HepG2 (cell line): ENCODE measurements around the gene ACOT8. TPM values are rescaled to one million over a fixed set of nuclear protein-coding genes. Genes with fewer than 3 reads are reported as not detected.

Experiments used
- EED ChIP-seq: sonication (generic); formaldehyde crosslinking; IDR thresholded peaks from 2 replicates; pipeline ENCODE4 v1.5.0; 2020; ENCODE audit warnings: mild to moderate bottlenecking, missing genetic modification reagents
- KDM3A ChIP-seq: IDR thresholded peaks from 2 replicates; pipeline ENCODE4 v1.6.1; 2018; ENCODE audit warnings: low read depth, missing compliant biosample characterization
- MAFK ChIP-seq, 2 experiments: IDR thresholded peaks in 1 of 2; conservative IDR thresholded peaks in 1 of 2; 2 replicates each; pipeline ENCODE4 v1.6.1; 2011; ENCODE audit warnings: improper control_type of control experiment in 2 of 2, low read length in 2 of 2
- MTERF4 ChIP-seq: sonication (generic); formaldehyde crosslinking; IDR thresholded peaks from 2 replicates; pipeline ENCODE4 v1.8.0; 2023; ENCODE audit warnings: mild to moderate bottlenecking, missing genetic modification reagents
- PATZ1 ChIP-seq: sonication (generic); formaldehyde crosslinking; IDR thresholded peaks from 2 replicates; pipeline ENCODE4 v1.4.0; 2020; ENCODE audit warnings: missing genetic modification reagents
- TCF7L2 ChIP-seq: IDR thresholded peaks from 2 replicates; pipeline ENCODE4 v1.6.1; 2011; ENCODE audit warnings: mild to moderate bottlenecking, low read depth, low read length, moderate library complexity
- USF2 ChIP-seq, 2 experiments: sonication (generic) in 1 of 2; formaldehyde crosslinking in 1 of 2; IDR thresholded peaks; 2 replicates each; pipeline versions ENCODE4 v1.5.1 to v1.6.1; 2011 to 2020; ENCODE audit warnings: borderline replicate concordance in 1 of 2, low read depth in 1 of 2, low read length in 1 of 2, mild to moderate bottlenecking in 1 of 2, missing genetic modification reagents in 1 of 2, moderate library complexity in 1 of 2
- ZNF407 ChIP-seq: sonication (generic); formaldehyde crosslinking; IDR thresholded peaks from one replicate; pipeline ENCODE4 v1.5.1; 2020; ENCODE audit warnings: mild to moderate bottlenecking, missing genetic modification reagents; ENCODE audit errors: not compliant biosample characterization
- ZNF607 ChIP-seq: sonication (generic); formaldehyde crosslinking; IDR thresholded peaks from 2 replicates; pipeline ENCODE4 v1.5.1; 2020; ENCODE audit warnings: missing genetic modification reagents, mild to moderate bottlenecking, borderline replicate concordance
- ZNF770 ChIP-seq: sonication (generic); formaldehyde crosslinking; IDR thresholded peaks from 2 replicates; pipeline ENCODE4 v1.5.0; 2020; ENCODE audit warnings: mild to moderate bottlenecking, missing genetic modification reagents
- polyA plus RNA-seq, 8 experiments: library from polyadenylated mRNA; depleted of rRNA in 3 of 8; stranded (reverse) in 7 of 8; unstranded in 1 of 8; fragments of >200 nt; fragmentation: Illumina TruSeq in 4 of 8; extraction: Trizol in 4 of 8; gene quantifications; 2 replicates each; pipeline versions ENCODE4 v1.2.1 to v1.2.3, GENCODE V29; 2011 to 2016; ENCODE audit warnings: low read depth in 4 of 8, missing spikeins in 1 of 8, mixed read lengths in 1 of 8; ENCODE audit not compliant: insufficient read depth in 1 of 8
- total RNA-seq, 5 experiments: library from RNA; depleted of rRNA; stranded (reverse); fragments of >200 nt; fragmentation: Illumina TruSeq; extraction: Trizol; gene quantifications; 2 replicates each; pipeline ENCODE4 v1.2.3, GENCODE V29; 2016; ENCODE audit warnings: low read depth in 1 of 5

The ACOT8 gene
- total and polyA plus RNA-seq, 2 of the 13 experiments (the other 11 are each of a cell fraction or from before 2014, with no cell fraction given) = 31.4 to 45.5 TPM

GRCh38 chr20:45890985-45891983 is 34.1 kb upstream of the ACOT8 start, which contains the start of the genes CTSA and NEURL2 (continued):
- peak; percentile 80 for TF ChIP-seq ZNF407 (CRISPR knock-in tag)
- TF ChIP-seq ZNF607 (CRISPR knock-in tag) = peak; percentile 98
- TF ChIP-seq EED (CRISPR knock-in tag) = peak; percentile 96
- peak; percentile 84 for TF ChIP-seq MTERF4
- peak; percentile 100 for TF ChIP-seq PATZ1
- TF ChIP-seq MAFK (conservative IDR thresholded peaks at IDR 0.05 in 1 of 2, IDR thresholded peaks at IDR 0.05 in 1 of 2; ENCODE audit: low read length in 2 of 2) = peak in 1 of 2 experiments; percentile 66; a peak in 2 of 4 replicates
- peak; percentile 95 for TF ChIP-seq ZNF770
- TF ChIP-seq TCF7L2 = no peak
- TF ChIP-seq USF2 (IDR thresholded peaks at IDR 0.05; ENCODE audit: low read depth, low read length) = peak; percentile 100
- TF ChIP-seq USF2 (CRISPR knock-in tag; IDR thresholded peaks at IDR 0.05; ENCODE audit: borderline replicate concordance) = peak; percentile 100
- TF ChIP-seq KDM3A = peak; percentile 100
